C4-2B (cell line): ENCODE results near the gene SERPIND1.

Experiments used
- CTCF ChIP-seq: fragments of 450-650 bp; conservative IDR thresholded peaks from 2 replicates; pipeline ENCODE4 v1.5.1; 2017; ENCODE audit warnings: mild to moderate bottlenecking
- ZFX ChIP-seq: fragments of 450-650 bp; IDR thresholded peaks from 2 replicates; pipeline ENCODE4 v1.6.1; 2017

- TF ChIP-seq CTCF (no peak), ZFX (no peak)
These were observed 45.6 kb downstream of the SERPIND1 start for GRCh38 chr22:20819471-20819870.
